DND-41 (cell line): Measurements from ENCODE around the gene RAPGEF2.

Experiments
- ATAC-seq: fragments of 200-7000 bp; cut with Tn5 transposase; 3 replicates; pipeline ENCODE4 v1.9.1; 2021; ENCODE audit warnings: low read depth; ENCODE audit not compliant: insufficient read depth
- DNase-seq: peaks from one replicate; pipeline ENCODE4 v3.0.0-alpha.2; 2020
- H2AFZ ChIP-seq: 2 replicates; pipeline ENCODE4 v1.6.0; 2012; ENCODE audit warnings: low read depth, low read length
- H3K27ac ChIP-seq: 2 replicates; pipeline ENCODE4 v1.5.1; 2012; ENCODE audit warnings: low read length, inconsistent platforms
- H3K27me3 ChIP-seq: fragments of 200-600 bp; sonication (generic); 2 replicates; pipeline ENCODE4 v1.6.0; 2012; ENCODE audit warnings: low read length, mild to moderate bottlenecking, inconsistent platforms; ENCODE audit not compliant: insufficient read depth, poor library complexity
- H3K36me3 ChIP-seq: 2 replicates; pipeline ENCODE4 v1.5.1; 2012; ENCODE audit warnings: low read length, inconsistent platforms; ENCODE audit not compliant: insufficient read depth
- H3K4me1 ChIP-seq: 2 replicates; pipeline ENCODE4 v1.5.1; 2012; ENCODE audit warnings: mild to moderate bottlenecking, low read length; ENCODE audit not compliant: insufficient read depth
- H3K4me2 ChIP-seq: 2 replicates; pipeline ENCODE4 v1.6.0; 2012; ENCODE audit warnings: mild to moderate bottlenecking, moderate library complexity, low read length, inconsistent platforms; ENCODE audit not compliant: insufficient read depth
- H3K4me3 ChIP-seq, 2 experiments: fragments of 200-600 bp in 1 of 2; shearing (Covaris generic) in 1 of 2; 2 replicates each; pipeline ENCODE4 v1.5.1; 2012 to 2016; ENCODE audit warnings: inconsistent platforms in 2 of 2, low read length in 2 of 2, mild to moderate bottlenecking in 2 of 2, low read depth in 1 of 2, moderate library complexity in 1 of 2
- H3K79me2 ChIP-seq: 2 replicates; pipeline ENCODE4 v1.6.0; 2012; ENCODE audit warnings: low read length, inconsistent platforms; ENCODE audit not compliant: insufficient read depth
- H3K9ac ChIP-seq: 2 replicates; pipeline ENCODE4 v1.6.0; 2012; ENCODE audit warnings: low read depth, mild to moderate bottlenecking, inconsistent platforms, low read length, moderate library complexity
- H3K9me3 ChIP-seq: 2 replicates; pipeline ENCODE4 v1.5.1; 2012; ENCODE audit warnings: low read length, moderate library complexity, mild to moderate bottlenecking, inconsistent platforms; ENCODE audit not compliant: insufficient read depth, severe bottlenecking
- H4K20me1 ChIP-seq: 2 replicates; pipeline ENCODE4 v1.6.0; 2012; ENCODE audit warnings: low read length; ENCODE audit not compliant: insufficient read depth
- CTCF ChIP-seq: IDR thresholded peaks from 2 replicates; pipeline ENCODE4 v1.5.1; 2012; ENCODE audit warnings: borderline replicate concordance, low read length, moderate library complexity, mild to moderate bottlenecking; ENCODE audit not compliant: poor library complexity, severe bottlenecking; ENCODE audit errors: extremely low read depth
- EZH2 ChIP-seq: IDR thresholded peaks from 3 replicates; pipeline ENCODE4 v1.6.1; 2012; ENCODE audit warnings: borderline replicate concordance, low read depth, mild to moderate bottlenecking, moderate library complexity, low read length, inconsistent platforms; ENCODE audit not compliant: severe bottlenecking

Gene RAPGEF2

GRCh38 chr4:159134429-159134828, 31.6 kb downstream of the RAPGEF2 start:
- Histone ChIP-seq H3K27ac (no peak overlapping the region), H3K36me3 (no peaks in the 10 kb centered on the region), H3K4me2 (no peak overlapping the region), H3K27me3 (no peaks in the 10 kb centered on the region), H3K4me3 (no peak overlapping the region), H3K9ac (no peak overlapping the region), H3K79me2 (peaks cover 5% of the 10 kb centered on the region; the same call in 1 of the 2 replicates), H4K20me1 (peaks cover 10% of the 10 kb centered on the region), H2AFZ (no peak overlapping the region), H3K4me1 (no peaks in the 10 kb centered on the region), H3K9me3 (no peaks in the 10 kb centered on the region)
- TF ChIP-seq CTCF: no peak
- no peak for TF ChIP-seq EZH2
- ATAC-seq: no peak
- no peak for DNase-seq

GRCh38 chr4:159137176-159137575, 34.3 kb downstream of the RAPGEF2 start:
- no peaks in the 10 kb centered on the region for H3K36me3 ChIP-seq
- H3K27ac ChIP-seq: no peak overlapping the region
- DNase-seq (no peak), ATAC-seq (no peak)
- H3K27me3 ChIP-seq: no peaks in the 10 kb centered on the region
- H2AFZ ChIP-seq: no peak overlapping the region
- H4K20me1 ChIP-seq: peaks cover 10% of the 10 kb centered on the region
- no peak for TF ChIP-seq EZH2
- TF ChIP-seq CTCF: no peak
- H3K4me2 ChIP-seq: no peak overlapping the region
- no peaks in the 10 kb centered on the region for H3K4me1 ChIP-seq
- H3K9ac ChIP-seq: no peak overlapping the region
- peaks cover 6% of the 10 kb centered on the region; the same call in 1 of the 2 replicates for H3K79me2 ChIP-seq
- no peaks in the 10 kb centered on the region for H3K9me3 ChIP-seq
- H3K4me3 ChIP-seq: no peak overlapping the region

GRCh38 chr4:159138436-159138835, 35.6 kb downstream of the RAPGEF2 start:
- Histone ChIP-seq H3K9ac (no peak overlapping the region), H3K9me3 (no peaks in the 10 kb centered on the region), H2AFZ (no peak overlapping the region), H3K36me3 (no peaks in the 10 kb centered on the region), H3K27me3 (no peaks in the 10 kb centered on the region), H4K20me1 (peaks cover 10% of the 10 kb centered on the region), H3K27ac (no peak overlapping the region), H3K4me2 (no peak overlapping the region), H3K4me1 (no peaks in the 10 kb centered on the region), H3K79me2 (peaks cover 7% of the 10 kb centered on the region; the same call in 1 of the 2 replicates), H3K4me3 (no peak overlapping the region)
- DNase-seq (no peak), ATAC-seq (no peak)
- TF ChIP-seq EZH2 (no peak), CTCF (no peak)

- Histone ChIP-seq H3K79me2 (peaks cover 7% of the 10 kb centered on the region; the same call in 1 of the 2 replicates), H3K36me3 (no peaks in the 10 kb centered on the region), H3K4me1 (no peaks in the 10 kb centered on the region), H3K4me3 (no peak overlapping the region), H3K27me3 (no peaks in the 10 kb centered on the region), H2AFZ (no peak overlapping the region), H3K27ac (no peak overlapping the region), H4K20me1 (peaks cover 13% of the 10 kb centered on the region), H3K4me2 (no peak overlapping the region), H3K9ac (no peak overlapping the region), H3K9me3 (no peaks in the 10 kb centered on the region)
- ATAC-seq (no peak), DNase-seq (no peak)
- TF ChIP-seq EZH2 (no peak), CTCF (no peak)
Observed at GRCh38 chr4:159141193-159141592, 38.3 kb downstream of the RAPGEF2 start.
